Colonic mucosa (tissue), 4 donors: ENCODE data around the gene BFSP2. TPM values are rescaled to one million over a fixed set of nuclear protein-coding genes. Genes with fewer than 3 reads are reported as not detected.
"Not testable (repeated sequence)": the region's sequence is repeated elsewhere in the genome, so short reads cannot be mapped to it uniquely, and the experiment has no call there.

ENCODE experiments used
- DNase-seq: peaks from one replicate; pipeline ENCODE4 v3.0.0-alpha.2; 2020
- H3K27ac ChIP-seq: fragments of 200-600 bp; one replicate; pipeline ENCODE4 v1.8.0; 2021
- H3K27me3 ChIP-seq: fragments of 200-600 bp; one replicate; pipeline ENCODE4 v1.8.0; 2021
- H3K36me3 ChIP-seq: fragments of 200-600 bp; one replicate; pipeline ENCODE4 v1.8.0; 2021
- H3K4me1 ChIP-seq: fragments of 200-600 bp; one replicate; pipeline ENCODE4 v1.8.0; 2021; ENCODE audit warnings: mild to moderate bottlenecking
- H3K4me3 ChIP-seq: fragments of 200-600 bp; one replicate; pipeline ENCODE4 v1.8.0; 2021
- H3K9ac ChIP-seq, 2 donors: one replicate each; pipeline ENCODE4 v1.7.0; 2013; ENCODE audit warnings: control low read depth in 2 of 2, low read depth in 2 of 2, low read length in 2 of 2
- H3K9me3 ChIP-seq: fragments of 200-600 bp; one replicate; pipeline ENCODE4 v1.8.0; 2021
- intact Hi-C: fragments of 100-400 bp; cut with DNase I; formaldehyde crosslinking; loops from one replicate; pipeline ENCODE4 v1.14.1; 2022
- total RNA-seq, 2 donors: library from RNA; stranded (reverse); fragmentation: NEBNext Ultra II Directional in 1 of 2; extraction: Animal tissue kit (Norgen Biotek cat#: 25700) in 1 of 2; gene quantifications; one replicate each; pipeline ENCODE4 v1.2.1, GENCODE V29; 2021
- TF ChIP-seq, protein P1 (sequence below): fragments of 200-600 bp; IDR thresholded peaks from one replicate; pipeline ENCODE4 v1.8.0; 2022; ENCODE audit warnings: antibody characterized with exemption, mild to moderate bottlenecking
- donor health status: healthy.
- donor health status: DM: no; HTN: no; CAD: no.
- donor health status: DM: no; HTN: no; CAD: no.

BFSP2 gene
- total RNA-seq, 2 donors from 2014 or later = 0.64 TPM; not detected in 1

GRCh38 chr3:133521946-133522345 lies 122.1 kb downstream of the BFSP2 start:
- no peak overlapping the region for H3K4me3 ChIP-seq
- H3K4me1 ChIP-seq = no peaks in the 10 kb centered on the region
- intact Hi-C loops = no loop called here
- H3K9me3 ChIP-seq = no peaks in the 10 kb centered on the region
- no peak overlapping the region for H3K9ac ChIP-seq
- TF ChIP-seq, protein P1, sequence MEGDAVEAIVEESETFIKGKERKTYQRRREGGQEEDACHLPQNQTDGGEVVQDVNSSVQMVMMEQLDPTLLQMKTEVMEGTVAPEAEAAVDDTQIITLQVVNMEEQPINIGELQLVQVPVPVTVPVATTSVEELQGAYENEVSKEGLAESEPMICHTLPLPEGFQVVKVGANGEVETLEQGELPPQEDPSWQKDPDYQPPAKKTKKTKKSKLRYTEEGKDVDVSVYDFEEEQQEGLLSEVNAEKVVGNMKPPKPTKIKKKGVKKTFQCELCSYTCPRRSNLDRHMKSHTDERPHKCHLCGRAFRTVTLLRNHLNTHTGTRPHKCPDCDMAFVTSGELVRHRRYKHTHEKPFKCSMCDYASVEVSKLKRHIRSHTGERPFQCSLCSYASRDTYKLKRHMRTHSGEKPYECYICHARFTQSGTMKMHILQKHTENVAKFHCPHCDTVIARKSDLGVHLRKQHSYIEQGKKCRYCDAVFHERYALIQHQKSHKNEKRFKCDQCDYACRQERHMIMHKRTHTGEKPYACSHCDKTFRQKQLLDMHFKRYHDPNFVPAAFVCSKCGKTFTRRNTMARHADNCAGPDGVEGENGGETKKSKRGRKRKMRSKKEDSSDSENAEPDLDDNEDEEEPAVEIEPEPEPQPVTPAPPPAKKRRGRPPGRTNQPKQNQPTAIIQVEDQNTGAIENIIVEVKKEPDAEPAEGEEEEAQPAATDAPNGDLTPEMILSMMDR = no peak
- H3K36me3 ChIP-seq = no peaks in the 10 kb centered on the region
- no peak overlapping the region for H3K27ac ChIP-seq
- DNase-seq = no peak
- H3K27me3 ChIP-seq = no peaks in the 10 kb centered on the region

DNA sequence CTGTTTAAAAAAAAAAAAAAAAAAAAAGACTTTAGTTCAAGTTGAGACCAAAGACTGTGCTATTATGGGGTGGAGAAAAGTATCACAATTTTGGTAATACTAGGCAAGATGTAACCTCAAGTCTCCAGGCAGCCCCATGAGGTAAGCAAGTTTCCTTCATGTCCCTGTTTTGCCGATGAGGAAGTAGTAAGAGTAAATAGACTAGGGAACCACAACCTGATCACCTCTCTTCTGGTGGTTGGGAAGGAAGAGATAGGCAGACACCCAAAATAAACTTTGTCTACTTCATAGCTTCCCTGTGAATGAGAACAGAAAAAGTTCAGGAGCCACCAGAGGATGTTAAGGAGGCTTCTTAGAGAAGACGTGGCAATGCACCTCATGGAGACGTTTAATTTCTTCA lies 123.9 kb downstream of the BFSP2 start:
- intact Hi-C loops, H3K4me3 ChIP-seq: not testable (repeated sequence)

More for the DNA sequence above, 123.9 kb downstream of the BFSP2 start:
- not testable (repeated sequence) for DNase-seq, H3K36me3 ChIP-seq, H3K27ac ChIP-seq, H3K9ac ChIP-seq, H3K9me3 ChIP-seq, H3K4me1 ChIP-seq, H3K27me3 ChIP-seq

Other genes with a start within 250 kb of the BFSP2 start
- 100 to 1,000 TPM; 126 to 142 TPM for gene CDV3, start 173.6 kb downstream of the BFSP2 start, total RNA-seq